ENCODE results near the gene BID. TPM values are rescaled to one million over a fixed set of nuclear protein-coding genes. Genes with fewer than 3 reads are reported as not detected.
A peak's percentile ranks its signal among the peaks of the same experiment; 100 is the strongest.
"Not testable (repeated sequence)": the region's sequence is repeated elsewhere in the genome, so short reads cannot be mapped to it uniquely, and the experiment has no call there.

The BID gene
- total and polyA plus RNA-seq, 4 donors = 13.1 to 179 (median 37.5) TPM

DNA sequence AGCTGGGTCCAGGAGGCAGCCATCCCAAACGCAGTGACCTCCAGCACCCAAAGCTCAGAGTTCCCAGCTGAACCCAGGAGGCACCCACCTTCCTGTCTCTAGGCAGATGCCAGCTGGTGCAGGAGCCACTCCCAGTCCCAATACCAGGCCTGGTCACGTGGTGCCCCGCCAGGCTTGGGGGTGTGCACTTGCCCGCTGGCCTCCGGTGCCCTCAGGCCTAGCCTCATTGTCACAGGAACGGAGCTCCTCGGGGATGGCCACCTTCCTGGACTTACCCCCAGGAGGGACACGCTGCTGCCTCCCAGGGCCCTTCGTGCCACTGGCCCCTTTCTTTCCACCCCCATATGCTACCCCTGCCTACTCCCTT is 4.6 kb downstream of the BID start:
- no peak overlapping the region for H3K4me3 ChIP-seq
- H3K9me3 ChIP-seq (ENCODE audit: control insufficient read depth in 4 of 4, insufficient read depth in 3 of 4, low read length in 3 of 4) = no peaks in the 10 kb centered on the region
- ATAC-seq (ENCODE audit: insufficient read depth, low FRiP score) (no peak), DNase-seq (no peak)
- H3K36me3 ChIP-seq (ENCODE audit: control insufficient read depth in 4 of 4, insufficient read depth in 4 of 4, low read length in 4 of 4) = no peaks in the 10 kb centered on the region
- H3K27ac ChIP-seq (ENCODE audit: low read depth in 1 of 2, low read length in 1 of 2) = no peak overlapping the region
- peaks cover 0 to 15% (median 0%) of the 10 kb centered on the region in 5 donors for H3K4me1 ChIP-seq (ENCODE audit: control insufficient read depth in 5 of 5, insufficient read depth in 5 of 5, low read length in 5 of 5)
- WGBS, 2 donors = 81 to 84% methylated on average over 9 of the region's 9 CpGs
- no peak overlapping the region for H3K9ac ChIP-seq (ENCODE audit: insufficient read depth in 1 of 2, low read length in 2 of 2)
- H3K27me3 ChIP-seq (ENCODE audit: control insufficient read depth in 3 of 3, insufficient read depth in 3 of 3, low read length in 2 of 3) = no peaks in the 10 kb centered on the region
- TF ChIP-seq, protein P1, sequence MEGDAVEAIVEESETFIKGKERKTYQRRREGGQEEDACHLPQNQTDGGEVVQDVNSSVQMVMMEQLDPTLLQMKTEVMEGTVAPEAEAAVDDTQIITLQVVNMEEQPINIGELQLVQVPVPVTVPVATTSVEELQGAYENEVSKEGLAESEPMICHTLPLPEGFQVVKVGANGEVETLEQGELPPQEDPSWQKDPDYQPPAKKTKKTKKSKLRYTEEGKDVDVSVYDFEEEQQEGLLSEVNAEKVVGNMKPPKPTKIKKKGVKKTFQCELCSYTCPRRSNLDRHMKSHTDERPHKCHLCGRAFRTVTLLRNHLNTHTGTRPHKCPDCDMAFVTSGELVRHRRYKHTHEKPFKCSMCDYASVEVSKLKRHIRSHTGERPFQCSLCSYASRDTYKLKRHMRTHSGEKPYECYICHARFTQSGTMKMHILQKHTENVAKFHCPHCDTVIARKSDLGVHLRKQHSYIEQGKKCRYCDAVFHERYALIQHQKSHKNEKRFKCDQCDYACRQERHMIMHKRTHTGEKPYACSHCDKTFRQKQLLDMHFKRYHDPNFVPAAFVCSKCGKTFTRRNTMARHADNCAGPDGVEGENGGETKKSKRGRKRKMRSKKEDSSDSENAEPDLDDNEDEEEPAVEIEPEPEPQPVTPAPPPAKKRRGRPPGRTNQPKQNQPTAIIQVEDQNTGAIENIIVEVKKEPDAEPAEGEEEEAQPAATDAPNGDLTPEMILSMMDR (IDR thresholded peaks at IDR 0.05; ENCODE audit: control extremely low read depth, extremely low read depth) = no peak

DNA sequence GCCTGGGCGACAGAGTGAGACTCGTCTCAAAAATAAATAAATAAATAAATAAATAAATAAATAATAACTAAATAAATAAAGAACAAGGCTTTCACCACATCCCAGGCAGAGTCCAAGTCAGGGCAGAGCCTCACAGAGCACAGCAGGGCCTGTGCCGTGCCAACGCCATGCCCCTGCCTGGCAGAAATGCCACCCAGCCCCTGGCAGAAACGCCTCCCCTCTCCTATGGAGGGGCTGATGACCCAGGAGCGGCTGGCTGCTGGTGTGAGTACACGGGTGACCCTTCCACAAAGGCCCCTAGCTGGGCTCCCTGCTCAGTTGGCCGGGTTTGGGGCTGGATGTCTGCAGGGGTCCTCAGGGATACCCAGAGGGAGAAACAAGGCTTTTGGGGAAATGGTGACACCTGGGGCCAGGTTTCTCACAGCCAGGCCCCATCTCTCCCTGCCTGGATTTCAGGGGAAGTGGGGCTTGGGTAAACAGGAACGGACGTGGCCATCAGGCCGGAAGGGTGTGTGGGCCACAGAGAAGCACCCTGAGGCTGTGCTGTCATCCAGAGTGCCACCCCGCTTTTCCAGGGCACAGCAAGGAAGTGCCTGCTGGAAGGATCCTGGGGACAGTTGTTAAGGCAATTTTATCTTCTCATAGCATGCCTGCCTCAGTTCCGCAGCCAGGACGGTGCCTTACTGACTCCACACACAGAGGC is 5.1 kb downstream of the BID start:
- TF ChIP-seq, protein P1 (IDR thresholded peaks at IDR 0.05; ENCODE audit: control extremely low read depth, extremely low read depth) = no peak
- Histone ChIP-seq H3K9ac (ENCODE audit: insufficient read depth in 1 of 2, low read length in 2 of 2) (no peak overlapping the region), H3K4me1 (ENCODE audit: control insufficient read depth in 5 of 5, insufficient read depth in 5 of 5, low read length in 5 of 5) (peaks cover 0 to 15% (median 0%) of the 10 kb centered on the region in 5 donors), H3K27me3 (ENCODE audit: control insufficient read depth in 3 of 3, insufficient read depth in 3 of 3, low read length in 2 of 3) (no peaks in the 10 kb centered on the region), H3K4me3 (no peak overlapping the region), H3K36me3 (ENCODE audit: control insufficient read depth in 4 of 4, insufficient read depth in 4 of 4, low read length in 4 of 4) (no peaks in the 10 kb centered on the region), H3K9me3 (ENCODE audit: control insufficient read depth in 4 of 4, insufficient read depth in 3 of 4, low read length in 3 of 4) (no peaks in the 10 kb centered on the region), H3K27ac (ENCODE audit: low read depth in 1 of 2, low read length in 1 of 2) (peak overlapping the region in 1 of 2 donors; percentile 29)
- DNase-seq (no peak), ATAC-seq (ENCODE audit: insufficient read depth, low FRiP score) (no peak)
- WGBS, 2 donors = 68 to 77% methylated on average over 13 to 14 of the region's 14 CpGs

DNA sequence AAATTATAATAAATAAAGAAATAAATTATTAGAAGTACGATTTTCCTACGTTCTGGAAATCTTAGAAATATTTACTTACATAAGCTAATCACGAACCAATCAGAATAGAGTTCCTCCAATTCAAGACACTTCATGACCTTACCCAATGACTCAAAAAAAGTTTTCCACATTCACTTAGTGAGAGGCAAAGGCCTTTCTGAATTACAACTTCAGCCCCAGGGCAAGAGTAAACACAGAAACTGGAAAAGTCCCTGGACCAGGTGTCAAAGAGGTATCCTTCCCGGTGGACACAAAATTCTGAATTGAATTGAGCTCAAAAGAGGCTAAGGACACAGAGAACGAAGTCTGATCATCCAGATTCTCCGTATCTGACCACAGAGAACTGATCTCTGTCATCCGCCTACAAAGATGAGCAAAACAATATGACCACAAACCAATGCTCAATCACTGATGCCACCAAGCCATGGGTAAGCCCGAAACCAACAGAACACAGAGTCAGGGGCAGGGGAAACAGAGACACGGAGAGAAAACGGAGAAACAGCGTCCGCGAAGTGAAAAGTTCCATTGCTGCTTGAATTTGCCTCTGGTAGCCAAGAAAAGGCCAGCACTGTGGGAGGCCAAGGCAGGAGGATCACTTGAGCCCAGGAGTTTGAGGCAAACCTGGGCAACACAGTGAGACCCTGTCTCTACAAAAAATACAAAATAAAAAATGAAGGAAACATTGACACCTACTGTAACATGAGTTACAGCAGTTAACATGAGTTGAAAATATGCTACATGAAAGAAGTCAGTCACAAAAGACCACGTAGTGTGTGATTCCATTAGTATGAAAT is 6.8 kb downstream of the BID start:
- no peaks in the 10 kb centered on the region for H3K36me3 ChIP-seq (ENCODE audit: control insufficient read depth in 4 of 4, insufficient read depth in 4 of 4, low read length in 4 of 4)
- 83 to 87% methylated on average over 14 of the region's 14 CpGs for WGBS, 2 donors
- no peak for DNase-seq
- TF ChIP-seq, protein P1 (IDR thresholded peaks at IDR 0.05; ENCODE audit: control extremely low read depth, extremely low read depth) = no peak
- H3K27ac ChIP-seq (ENCODE audit: low read depth in 1 of 2, low read length in 1 of 2) = no peak overlapping the region
- peaks cover 0 to 7% (median 0%) of the 10 kb centered on the region in 5 donors for H3K4me1 ChIP-seq (ENCODE audit: control insufficient read depth in 5 of 5, insufficient read depth in 5 of 5, low read length in 5 of 5)
- H3K27me3 ChIP-seq (ENCODE audit: control insufficient read depth in 3 of 3, insufficient read depth in 3 of 3, low read length in 2 of 3) = no peaks in the 10 kb centered on the region
- H3K9me3 ChIP-seq (ENCODE audit: control insufficient read depth in 4 of 4, insufficient read depth in 3 of 4, low read length in 3 of 4) = no peaks in the 10 kb centered on the region
- no peak for ATAC-seq (ENCODE audit: insufficient read depth, low FRiP score)
- H3K4me3 ChIP-seq = no peak overlapping the region
- H3K9ac ChIP-seq (ENCODE audit: insufficient read depth in 1 of 2, low read length in 2 of 2) = no peak overlapping the region

DNA sequence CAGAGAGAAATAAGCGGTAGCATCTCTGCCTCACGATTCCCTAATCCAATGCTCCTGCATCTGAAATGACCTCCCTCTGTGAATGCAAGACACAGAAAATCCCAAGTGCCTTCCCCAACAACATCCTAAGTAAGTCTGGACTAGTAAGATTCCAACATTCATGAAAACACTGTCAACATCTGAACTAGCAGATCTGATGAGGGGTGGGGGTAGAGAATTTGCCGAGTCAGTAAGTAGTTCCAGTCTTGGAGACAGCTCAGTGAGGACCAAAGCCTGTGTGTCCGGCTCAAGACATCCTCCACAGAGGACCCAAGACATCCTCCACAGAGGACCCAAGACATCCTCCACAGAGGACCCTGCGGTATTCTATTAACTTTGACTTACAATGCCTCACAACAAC is 9.4 kb downstream of the BID start:
- H3K9ac ChIP-seq (ENCODE audit: insufficient read depth in 1 of 2, low read length in 2 of 2); H3K27me3 ChIP-seq (ENCODE audit: control insufficient read depth in 3 of 3, insufficient read depth in 3 of 3, low read length in 2 of 3); H3K27ac ChIP-seq (ENCODE audit: low read depth in 1 of 2, low read length in 1 of 2); H3K36me3 ChIP-seq (ENCODE audit: control insufficient read depth in 4 of 4, insufficient read depth in 4 of 4, low read length in 4 of 4); DNase-seq; ATAC-seq (ENCODE audit: insufficient read depth, low FRiP score); H3K4me1 ChIP-seq (ENCODE audit: control insufficient read depth in 5 of 5, insufficient read depth in 5 of 5, low read length in 5 of 5); H3K9me3 ChIP-seq (ENCODE audit: control insufficient read depth in 4 of 4, insufficient read depth in 3 of 4, low read length in 3 of 4); H3K4me3 ChIP-seq: not testable (repeated sequence)
- WGBS, 2 donors = 91 to 92% methylated on average over 5 of the region's 5 CpGs

Measured in lung (tissue), 12 donors.